SKM-1 treated with dmso at 0.1 percent for 144 hours (cell line): ENCODE measurements around the gene COL4A2.
"Not testable (repeated sequence)": the region's sequence is repeated elsewhere in the genome, so short reads cannot be mapped to it uniquely, and the experiment has no call there.

ENCODE experiments used
- DNase-seq: peaks from one replicate; lab custom pipeline; 2025; ENCODE audit not compliant: unreplicated experiment; lab: John Stamatoyannopoulos, UW

Gene COL4A2

DNA sequence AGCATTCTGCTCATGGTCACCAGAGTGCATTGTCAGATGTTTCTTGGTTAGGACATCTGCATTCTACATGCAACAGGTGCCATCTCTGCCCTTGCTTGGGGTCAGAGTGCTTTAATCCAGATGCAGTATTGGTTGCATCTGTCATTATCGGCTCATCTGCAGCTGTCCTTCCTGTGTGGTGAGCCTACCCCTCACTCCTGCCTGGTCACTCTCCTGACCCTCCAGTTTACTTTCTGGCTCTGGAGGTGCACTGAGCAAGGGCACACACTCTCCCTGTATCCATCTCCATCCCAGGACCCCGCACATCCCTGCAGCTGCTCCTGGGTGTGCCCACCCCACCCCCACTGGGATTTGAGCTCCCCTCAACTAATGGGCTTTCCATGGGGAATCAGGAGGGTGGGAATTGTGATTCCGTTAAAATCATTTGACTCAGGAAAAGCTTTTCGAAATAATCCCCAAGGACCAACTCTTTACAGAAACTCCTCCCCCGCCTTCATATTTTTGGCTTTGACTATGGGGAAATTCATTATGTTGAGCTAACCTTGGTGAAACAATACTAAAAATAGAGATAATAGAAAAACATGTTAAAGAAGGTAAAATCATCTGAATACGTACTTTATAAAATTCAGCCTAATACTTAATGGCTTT lies 70.2 kb downstream of the COL4A2 start:
- no peak for DNase-seq

DNA sequence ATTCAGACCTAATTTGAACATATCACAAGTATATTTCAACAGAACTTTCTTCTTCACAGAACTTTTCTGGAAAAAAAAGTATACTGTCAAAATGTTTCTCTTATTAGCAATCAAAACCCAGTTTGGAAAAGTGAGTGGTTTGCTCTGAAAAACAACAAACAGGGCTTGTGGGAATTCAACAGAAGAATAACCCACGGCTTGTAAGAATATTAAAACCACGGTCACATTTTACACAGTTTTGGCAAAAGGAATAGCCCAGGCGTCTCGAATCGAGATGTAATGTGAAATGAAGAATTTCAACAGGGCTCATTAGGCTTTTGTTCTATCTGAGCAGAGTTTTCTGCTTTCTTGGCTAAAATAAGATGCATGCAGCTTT lies 70.7 kb downstream of the COL4A2 start:
- no peak for DNase-seq

DNA sequence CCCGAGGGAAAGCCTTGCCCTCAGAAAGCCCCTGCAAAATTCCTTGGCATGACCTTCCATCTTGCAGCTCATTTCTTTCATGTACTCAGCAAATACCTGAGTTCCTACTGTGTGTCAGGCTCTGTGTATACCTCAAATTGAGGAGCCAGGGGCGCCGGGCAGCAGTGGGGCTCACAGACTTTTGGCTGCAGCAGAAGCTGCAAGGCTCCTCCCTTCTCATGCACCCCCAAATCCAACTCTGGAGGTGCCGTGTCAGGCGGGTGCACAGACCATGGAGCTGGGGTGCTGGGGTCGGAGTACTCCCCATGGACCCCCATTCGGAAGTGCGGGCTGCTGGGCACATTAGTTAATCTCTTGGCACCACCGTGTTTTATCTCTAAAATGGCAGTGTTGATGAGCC lies 72.3 kb downstream of the COL4A2 start:
- no peak for DNase-seq

DNA sequence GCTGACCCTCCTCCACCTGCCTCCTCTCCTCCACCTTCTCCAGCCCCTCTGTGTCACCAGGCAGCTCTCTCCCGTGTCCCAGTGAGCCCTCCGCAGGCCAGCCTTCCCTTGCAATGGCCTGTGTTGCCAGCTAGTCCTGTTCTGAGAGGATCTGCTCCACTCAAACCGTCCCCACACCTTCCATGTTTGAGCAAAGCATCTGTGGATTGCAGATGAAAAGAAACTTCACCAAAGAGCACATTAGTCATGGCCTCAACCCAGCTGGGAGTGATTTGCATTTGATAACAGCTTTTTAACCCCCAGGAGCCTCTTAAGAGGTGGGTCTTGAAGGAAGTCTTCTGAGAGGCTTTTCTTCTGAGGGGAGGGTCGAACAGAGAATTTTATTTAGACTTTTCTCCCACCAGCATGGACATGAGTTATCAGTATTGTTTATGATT lies 72.8 kb downstream of the COL4A2 start:
- no peak for DNase-seq

DNA sequence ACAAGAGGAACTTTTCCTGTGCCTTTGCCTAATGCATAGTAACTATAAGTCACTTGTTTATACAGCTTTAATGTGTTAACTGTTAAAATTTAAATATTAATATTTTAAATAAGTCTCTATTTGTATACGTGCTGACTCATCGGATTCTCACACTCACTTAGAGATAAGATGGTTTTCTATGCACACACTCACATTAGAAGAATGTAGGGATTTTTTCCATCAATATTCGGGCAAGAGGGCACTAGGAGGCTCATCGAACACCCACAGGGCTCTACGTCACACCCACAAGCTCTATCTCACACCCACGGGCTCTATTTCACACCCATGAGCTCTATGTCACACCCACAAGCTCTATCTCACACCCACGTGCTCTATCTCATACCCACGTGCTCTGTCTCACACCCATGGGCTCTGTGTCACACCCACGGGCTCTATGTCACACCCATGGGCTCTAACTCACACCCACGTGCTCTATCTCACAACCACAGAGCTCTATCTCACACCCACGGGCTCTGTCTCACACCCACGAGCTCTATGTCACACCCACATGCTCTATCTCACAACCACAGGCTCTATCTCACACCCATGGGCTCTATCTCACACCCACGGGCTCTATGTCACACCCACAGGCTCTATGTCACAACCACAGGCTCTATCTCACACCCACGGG lies 73.4 kb downstream of the COL4A2 start:
- DNase-seq: no peak

DNA sequence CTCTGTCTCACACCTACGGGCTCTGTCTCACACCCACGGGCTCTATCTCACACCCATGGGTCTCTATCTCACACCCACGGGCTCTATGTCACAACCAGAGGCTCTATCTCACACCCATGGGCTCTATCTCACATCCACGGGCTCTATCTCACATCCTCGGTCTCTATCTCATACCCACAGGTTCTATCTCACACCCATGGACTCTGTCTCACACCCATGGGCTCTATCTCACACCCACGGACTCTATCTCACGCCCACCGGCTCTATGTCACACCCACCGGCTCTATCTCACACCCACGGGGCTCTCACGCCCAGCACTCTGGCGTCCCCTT lies 73.9 kb downstream of the COL4A2 start:
- no peak for DNase-seq

DNA sequence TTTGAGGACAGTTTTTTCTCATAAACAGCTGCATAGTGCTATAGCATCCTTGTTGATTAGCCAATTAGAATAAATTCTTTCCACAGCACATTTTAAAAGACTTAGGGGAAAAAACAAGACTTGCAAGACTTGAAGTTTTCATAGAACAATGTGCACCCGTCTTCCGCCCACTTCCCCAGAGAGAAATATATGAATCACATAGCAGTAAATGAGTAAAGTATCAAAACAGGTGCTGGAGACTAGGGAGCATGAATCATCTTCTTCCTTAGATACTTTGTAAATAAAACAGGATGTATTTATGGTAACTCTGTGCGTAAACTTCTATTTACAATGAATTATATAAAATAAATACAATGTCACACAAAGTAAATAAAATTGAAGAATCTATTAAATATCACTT lies 75.1 kb downstream of the COL4A2 start:
- no peak for DNase-seq

DNA sequence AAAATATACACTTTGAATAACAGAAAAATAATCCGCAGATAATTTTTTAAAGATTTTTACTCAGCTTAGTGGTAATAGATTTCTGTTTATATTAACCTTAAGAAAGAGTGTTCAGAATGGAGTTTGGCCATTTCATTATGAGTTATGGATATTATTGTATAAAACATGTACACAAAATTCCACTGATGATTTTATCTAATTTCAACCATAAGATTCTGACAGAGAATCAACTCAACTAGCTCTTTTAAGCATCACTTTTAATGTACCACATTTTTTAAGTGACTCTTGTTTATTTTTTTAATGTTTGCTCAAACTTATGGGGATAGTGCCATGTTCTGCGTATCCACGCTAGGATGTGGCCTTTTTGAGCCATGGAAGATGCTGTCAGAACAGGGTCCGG lies 75.7 kb downstream of the COL4A2 start:
- no peak for DNase-seq

DNA sequence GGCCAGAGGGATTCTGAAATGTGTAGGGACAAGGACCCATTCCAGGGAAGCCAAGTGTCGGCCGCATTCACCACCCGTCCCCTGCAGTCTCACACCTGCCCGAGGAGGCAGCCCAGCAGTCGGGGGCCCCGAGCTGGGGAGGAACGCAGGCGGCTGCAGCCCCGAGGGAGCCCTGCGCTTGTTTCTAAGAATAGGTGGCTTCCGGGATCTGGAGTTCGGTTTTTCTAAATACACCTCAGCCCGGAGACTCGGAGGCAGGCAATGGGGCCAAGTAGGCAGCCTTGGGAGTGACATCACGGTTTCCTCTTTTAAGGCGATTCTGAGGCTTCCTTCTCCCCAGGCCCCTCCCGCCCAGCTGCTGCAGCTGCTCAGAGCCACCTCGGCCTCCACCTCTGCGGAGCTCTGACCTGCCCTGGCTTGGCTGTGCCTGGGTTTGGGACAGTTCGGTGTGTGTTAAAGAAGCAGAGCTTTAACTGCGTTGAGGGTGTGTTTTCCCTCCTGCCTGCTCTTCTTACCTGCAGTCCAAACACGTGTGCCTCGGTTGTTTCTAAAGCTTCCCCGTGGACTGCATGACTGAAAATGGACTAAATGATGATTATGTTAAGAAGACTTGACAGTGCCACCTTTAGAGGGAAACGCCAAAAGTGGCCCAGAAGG lies 80.5 kb downstream of the COL4A2 start:
- peak; percentile 4 for DNase-seq

DNA sequence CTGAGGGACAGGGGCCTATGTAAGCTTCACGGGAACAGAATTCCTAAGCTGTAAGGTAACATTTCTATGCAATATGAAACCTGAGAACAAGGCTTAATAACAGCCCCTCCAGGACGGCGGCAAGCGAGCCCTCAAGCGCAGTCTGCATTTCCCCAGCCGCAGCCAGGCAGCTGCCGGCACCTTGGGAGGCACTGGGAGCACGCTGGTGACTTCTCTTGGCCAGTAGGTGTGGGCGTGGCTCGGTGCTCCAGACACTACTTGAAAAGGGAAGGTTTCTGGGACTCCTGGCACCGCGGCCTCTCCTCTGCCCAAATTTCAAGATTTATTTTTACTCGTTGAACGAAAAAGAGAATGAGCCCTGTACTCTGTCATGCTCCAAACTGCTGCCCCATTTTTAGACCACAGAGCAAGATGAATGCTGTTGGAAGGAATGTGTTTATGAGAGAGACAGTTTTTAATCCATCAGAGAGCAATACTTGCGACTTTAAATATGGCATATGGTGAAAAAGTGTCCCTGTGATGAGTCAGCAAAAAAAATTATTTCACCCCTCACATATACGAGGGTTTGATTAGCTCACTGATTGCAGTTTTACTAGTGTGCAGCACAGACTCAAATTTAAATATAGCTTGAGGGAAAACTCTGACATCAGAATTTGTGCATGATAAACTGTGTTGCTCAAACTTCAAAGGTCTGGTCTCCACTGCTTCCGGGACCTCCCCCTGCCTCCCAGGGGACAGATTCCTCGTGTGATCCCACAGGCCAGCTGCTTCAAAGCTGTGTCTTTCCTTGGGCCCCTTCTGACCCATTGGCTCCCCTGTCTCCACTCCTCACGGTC lies 81.2 kb downstream of the COL4A2 start:
- DNase-seq: no peak

DNA sequence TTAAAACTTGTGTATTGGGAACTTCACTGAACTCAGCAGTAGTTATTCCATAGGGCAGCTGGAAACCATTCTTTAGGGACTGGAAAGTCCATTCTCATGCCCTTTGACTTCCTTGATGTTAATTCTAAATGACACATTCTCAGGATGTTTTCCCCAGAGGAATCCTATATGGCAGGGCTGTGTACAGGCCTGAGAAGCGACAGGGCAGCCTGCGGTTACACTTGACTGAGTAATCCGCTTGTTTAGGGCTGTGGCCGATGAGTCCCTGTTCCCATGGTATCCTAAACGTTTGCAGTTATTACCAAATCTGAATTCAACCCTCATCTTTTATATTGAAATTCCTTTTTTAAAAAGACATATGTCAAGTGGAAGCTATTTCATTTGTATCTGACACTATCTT lies 83.5 kb downstream of the COL4A2 start:
- no peak for DNase-seq

DNA sequence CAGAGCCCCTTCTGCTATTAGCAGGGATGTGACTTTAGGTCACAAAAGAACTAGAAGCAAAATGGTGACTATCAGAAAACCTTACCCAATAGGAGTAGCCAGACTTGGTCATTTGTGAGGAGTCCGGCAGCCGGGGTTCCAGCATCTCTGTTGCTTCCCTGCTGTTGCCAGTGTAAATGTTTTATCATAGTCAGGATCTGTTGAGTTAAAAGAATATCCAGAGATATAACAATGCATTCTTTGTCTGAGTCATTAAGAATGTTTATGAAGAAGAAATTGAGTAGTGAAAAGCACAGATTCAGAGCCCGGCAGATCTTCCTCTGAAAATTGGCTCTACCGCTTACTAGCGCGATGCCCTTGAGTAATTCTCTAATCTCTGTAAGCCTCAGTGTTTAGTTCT lies 84.2 kb downstream of the COL4A2 start:
- DNase-seq: no peak

DNA sequence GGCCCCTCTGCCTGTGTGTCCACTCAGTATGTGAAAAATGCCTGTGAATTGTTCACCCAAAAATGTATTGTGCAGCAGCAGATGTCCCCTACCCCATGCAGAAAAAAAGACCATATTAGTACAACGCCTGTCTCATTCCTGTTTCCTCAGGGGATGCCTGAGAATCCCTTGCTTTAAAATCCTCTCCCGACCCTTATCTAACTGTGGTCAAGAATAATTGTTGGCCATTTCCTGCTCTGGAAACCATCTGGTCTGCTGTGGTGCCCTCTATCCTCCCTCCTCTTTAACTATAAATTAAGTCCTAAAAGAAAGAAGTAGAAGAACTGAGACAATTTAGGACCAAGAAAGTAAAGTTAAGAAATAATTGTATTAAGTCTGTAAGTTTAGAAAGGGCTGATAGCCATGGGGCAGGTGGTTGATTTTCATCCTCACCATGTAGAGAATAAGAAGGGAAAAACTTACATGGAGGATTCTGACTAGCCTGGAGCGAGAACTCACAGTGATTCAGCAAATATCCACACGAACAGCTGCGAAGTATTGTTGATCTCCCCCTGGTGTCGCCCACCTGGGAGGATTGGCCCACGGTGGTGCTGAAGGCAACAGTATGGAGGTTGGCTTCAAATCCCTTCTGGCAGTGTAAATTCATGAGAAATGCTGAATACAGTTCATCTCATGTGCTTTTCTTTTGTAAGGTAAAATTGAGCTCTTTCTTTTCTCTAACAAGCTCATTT lies 85.6 kb downstream of the COL4A2 start:
- DNase-seq: no peak

DNA sequence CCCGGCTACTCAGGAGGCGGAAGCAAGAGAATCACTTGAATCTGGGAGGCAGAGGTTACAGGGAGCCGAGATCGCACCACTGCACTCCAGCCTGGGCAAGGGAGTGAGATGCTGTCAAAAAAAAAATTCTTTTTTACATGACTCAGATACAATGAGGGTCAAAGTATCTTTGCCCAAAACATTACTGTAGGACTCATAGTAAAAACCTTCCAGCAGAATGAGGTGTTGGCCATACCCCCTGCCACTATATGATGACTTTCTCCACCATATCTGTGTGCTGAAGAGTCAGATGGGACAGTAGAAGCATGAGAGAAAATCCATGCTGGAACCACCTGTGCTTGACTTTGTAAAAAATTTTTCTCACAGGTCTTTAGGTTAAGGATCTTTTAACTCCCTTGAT lies 86.7 kb downstream of the COL4A2 start:
- DNase-seq: no peak

DNA sequence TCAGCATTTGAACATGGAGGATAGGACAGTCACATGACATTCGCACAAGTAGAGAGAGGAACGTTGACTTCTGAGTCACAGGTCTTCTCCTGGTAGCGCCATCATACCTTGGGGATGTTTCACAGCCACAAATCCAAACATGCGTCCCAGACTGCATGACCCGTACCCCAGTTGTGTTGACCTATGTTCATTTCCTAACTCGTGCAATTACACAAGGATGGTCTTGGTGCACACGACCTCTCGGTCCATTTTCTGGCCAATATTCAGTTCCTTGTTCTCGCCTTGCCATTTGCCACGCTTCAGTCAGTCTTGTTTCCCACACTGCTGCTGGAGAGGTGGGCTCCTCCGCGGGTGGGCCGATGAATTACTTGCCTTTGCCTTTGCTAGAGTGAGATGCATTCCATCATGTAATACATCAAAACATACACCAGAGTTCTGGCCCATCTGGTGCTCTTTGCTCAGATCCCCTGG lies 87.3 kb downstream of the COL4A2 start:
- DNase-seq: no peak

DNA sequence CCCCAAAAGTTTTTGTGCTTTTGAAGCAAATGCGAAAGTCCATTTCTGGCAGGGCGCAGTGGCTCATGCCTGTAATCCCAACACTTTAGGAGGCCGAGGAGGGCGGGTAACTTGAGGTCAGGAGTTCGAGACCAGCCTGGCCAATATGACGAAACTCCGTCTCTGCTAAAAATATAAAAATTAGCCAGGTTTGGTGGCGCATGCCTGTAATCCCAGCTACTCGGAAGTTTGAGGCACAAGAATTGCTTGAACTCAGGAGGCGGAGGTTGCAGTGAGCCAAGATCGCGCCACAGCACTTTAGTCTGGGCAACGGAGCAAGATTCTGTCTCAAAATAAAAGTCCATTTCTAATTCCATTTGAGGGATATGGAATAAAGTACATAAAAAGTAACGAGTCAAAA lies 88.5 kb downstream of the COL4A2 start:
- not testable (repeated sequence) for DNase-seq

DNA sequence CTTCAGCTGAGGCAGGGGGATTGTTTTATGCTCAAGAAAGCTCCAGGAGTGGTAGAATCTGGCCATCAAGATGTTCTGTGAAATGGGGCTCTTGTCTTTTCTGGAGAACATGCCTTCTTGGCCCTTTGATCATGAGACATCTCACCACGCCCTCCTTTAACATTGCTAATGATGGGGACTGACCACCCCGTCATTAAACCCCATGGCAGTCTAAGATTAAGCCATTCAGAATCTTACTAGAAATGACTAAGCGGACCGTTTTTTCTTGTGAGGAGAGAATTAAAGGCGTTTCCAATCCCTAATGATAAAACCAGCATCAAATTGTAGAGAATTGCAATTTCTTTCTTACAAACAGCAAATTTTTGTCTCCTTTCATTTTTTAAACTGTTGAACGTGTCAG lies 89.4 kb downstream of the COL4A2 start:
- no peak for DNase-seq

DNA sequence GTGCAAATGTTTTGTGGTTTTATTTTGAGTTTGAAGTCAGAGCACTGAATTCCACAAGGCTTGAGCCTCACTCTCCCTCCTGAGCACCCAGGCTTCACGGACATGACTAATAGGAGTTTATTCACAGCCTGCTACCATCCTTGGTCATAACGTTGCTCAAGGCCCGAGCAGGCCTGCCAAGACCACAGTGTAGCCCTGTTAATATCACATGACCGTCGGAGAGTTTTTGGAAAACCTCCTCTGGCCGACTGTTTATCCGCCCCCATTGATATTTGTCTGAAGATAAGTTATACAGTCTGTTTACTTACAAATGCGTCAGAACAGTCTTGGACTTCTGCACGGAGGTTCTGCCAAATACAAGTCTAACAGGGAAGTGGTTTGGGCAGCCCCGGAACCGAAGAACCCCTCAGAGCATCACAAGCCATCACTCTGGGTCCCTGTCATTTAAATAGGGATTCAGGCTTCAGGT lies 89.9 kb downstream of the COL4A2 start:
- DNase-seq: no peak

DNA sequence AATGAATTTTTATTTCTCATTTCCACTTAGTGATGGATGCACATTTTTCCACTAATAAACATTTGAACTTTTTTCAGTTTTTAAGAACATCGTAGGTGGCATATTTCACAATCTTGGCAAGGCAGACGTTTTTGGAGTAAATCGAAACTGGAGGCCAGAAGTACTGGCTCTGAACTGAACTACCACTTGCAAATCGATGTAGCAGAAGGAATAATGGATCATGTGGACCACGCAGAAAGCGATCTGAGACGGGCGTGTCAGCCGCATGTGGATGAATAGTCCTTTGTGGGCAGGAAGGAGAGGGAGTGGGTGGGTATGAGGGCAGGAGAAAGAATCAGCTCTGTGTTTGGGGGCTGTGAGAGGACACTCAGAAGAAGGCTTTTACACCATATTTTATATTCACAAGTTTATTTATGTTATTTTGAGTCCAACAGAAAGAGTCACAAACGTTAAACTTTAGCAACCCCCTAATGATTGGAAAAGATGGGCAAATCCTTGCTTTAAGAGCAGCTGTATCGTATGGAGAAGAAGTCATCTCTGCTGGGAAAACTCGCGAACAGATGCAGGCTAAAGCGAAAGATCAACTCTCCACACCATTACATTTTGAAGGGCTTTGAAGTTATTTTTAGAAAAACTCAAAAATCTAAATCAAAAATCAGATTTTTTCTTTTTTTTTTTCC lies 90.5 kb downstream of the COL4A2 start:
- DNase-seq: no peak
